ENCODE results near the gene SLCO4A1. TPM values are rescaled to one million over a fixed set of nuclear protein-coding genes. Genes with fewer than 3 reads are reported as not detected.

Gene SLCO4A1
- total RNA-seq, 2 donors from 2014 or later, result 2.9 to 5.0 TPM

DNA sequence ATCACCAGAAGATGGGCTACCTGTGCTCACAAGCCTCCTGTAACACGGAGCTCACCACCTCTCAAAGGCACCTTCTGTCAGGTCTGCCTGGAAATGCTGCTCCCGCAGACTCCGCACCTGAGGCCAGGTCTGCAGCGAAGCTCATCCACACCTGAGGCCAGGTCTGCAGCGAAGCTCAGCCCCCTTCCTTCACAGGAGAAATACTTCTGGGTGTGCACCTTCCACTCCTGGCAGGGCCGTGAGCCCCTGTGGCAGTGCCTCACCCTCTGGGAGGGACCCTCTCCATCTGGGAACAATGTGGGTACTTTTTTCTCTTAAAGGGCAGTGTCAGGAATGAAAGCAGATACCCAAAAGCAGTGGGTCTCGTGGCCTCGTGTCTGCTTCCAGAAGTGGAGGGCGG, 1.4 kb upstream of the SLCO4A1 start:
- Mint-ChIP-seq H3K27ac (no peak overlapping the region), H3K4me3 (no peak overlapping the region), H3K27me3 (ENCODE audit: insufficient read depth) (peaks cover 62% of the 10 kb centered on the region), H3K36me3 (ENCODE audit: low read depth) (no peaks in the 10 kb centered on the region), H3K9me3 (no peaks in the 10 kb centered on the region), H3K4me1 (peaks cover 3% of the 10 kb centered on the region)
- Histone ChIP-seq H3K9ac (ENCODE audit: extremely low read depth, low read length, poor library complexity, severe bottlenecking) (no peak overlapping the region), H3K4me1 (ENCODE audit: control insufficient read depth, insufficient read depth, low read length) (no peaks in the 10 kb centered on the region), H3K4me3 (ENCODE audit: low read length) (no peak overlapping the region), H3K27ac (ENCODE audit: low read depth, low read length) (no peak overlapping the region), H3K9me3 (ENCODE audit: control insufficient read depth, low read length) (no peaks in the 10 kb centered on the region), H3K27me3 (ENCODE audit: control insufficient read depth, insufficient read depth, low read length, poor library complexity, severe bottlenecking) (peaks cover 66% of the 10 kb centered on the region), H3K36me3 (ENCODE audit: control insufficient read depth, insufficient read depth, low read length) (no peaks in the 10 kb centered on the region)
- whole genome bisulfite sequencing, 2 experiments (ENCODE audit: insufficient coverage in 1 of 2, insufficient read length in 1 of 2), result 93 to 94% methylated on average over 9 of the region's 9 CpGs
- TF ChIP-seq, protein P1, sequence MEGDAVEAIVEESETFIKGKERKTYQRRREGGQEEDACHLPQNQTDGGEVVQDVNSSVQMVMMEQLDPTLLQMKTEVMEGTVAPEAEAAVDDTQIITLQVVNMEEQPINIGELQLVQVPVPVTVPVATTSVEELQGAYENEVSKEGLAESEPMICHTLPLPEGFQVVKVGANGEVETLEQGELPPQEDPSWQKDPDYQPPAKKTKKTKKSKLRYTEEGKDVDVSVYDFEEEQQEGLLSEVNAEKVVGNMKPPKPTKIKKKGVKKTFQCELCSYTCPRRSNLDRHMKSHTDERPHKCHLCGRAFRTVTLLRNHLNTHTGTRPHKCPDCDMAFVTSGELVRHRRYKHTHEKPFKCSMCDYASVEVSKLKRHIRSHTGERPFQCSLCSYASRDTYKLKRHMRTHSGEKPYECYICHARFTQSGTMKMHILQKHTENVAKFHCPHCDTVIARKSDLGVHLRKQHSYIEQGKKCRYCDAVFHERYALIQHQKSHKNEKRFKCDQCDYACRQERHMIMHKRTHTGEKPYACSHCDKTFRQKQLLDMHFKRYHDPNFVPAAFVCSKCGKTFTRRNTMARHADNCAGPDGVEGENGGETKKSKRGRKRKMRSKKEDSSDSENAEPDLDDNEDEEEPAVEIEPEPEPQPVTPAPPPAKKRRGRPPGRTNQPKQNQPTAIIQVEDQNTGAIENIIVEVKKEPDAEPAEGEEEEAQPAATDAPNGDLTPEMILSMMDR (conservative IDR thresholded peaks at IDR 0.05), result no peak
- no peak for DNase-seq

DNA sequence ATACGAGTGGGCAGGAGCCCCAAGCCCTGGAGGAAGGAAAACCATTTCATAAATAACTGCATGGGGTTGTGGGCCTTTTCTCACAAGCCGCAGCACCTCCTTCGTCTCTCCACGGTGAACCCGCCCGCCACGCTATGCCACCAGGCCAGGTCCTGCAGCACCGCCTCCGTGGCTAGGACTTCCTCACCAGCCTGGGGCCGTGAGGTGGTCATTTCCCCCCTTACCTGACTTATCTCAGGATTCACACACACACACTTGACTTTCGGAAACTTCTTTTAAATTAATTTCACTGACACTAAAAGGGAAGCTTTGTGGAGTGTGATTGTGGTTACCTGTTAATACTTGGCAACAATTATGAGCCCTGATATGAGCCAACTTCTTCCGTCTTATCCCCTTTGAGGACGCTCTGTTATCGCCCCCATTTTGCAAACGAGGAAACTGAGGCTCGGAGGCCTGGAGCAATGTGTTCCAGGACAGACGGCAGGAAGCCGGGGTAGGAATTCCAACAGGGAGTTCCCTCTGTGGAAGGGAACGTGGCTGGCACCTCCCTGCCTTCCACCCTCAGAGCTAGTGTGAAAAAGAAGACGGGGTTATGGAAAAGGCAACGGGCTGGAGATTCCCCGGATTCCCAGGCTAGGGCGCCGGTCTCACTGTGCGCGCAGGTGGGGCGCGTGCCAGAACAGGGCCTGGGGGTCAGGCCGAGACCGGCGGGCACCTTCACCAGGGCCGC, 817 bp upstream of the SLCO4A1 start:
- no peak overlapping the region for H3K27ac Mint-ChIP-seq
- H3K9me3 ChIP-seq (ENCODE audit: control insufficient read depth, low read length), result no peaks in the 10 kb centered on the region
- TF ChIP-seq, protein P1 (conservative IDR thresholded peaks at IDR 0.05), result no peak
- H3K36me3 Mint-ChIP-seq (ENCODE audit: low read depth), result no peaks in the 10 kb centered on the region
- no peaks in the 10 kb centered on the region for H3K4me1 ChIP-seq (ENCODE audit: control insufficient read depth, insufficient read depth, low read length)
- 48 to 53% methylated on average over 29 to 31 of the region's 32 CpGs for WGBS, 2 experiments (ENCODE audit: insufficient coverage in 1 of 2, insufficient read length in 1 of 2)
- peaks cover 67% of the 10 kb centered on the region for H3K27me3 ChIP-seq (ENCODE audit: control insufficient read depth, insufficient read depth, low read length, poor library complexity, severe bottlenecking)
- no peak for DNase-seq
- H3K4me1 Mint-ChIP-seq, result peaks cover 3% of the 10 kb centered on the region
- H3K27me3 Mint-ChIP-seq (ENCODE audit: insufficient read depth), result peaks cover 60% of the 10 kb centered on the region
- H3K4me3 ChIP-seq (ENCODE audit: low read length), result peak overlapping the region; percentile 74
- no peak overlapping the region for H3K27ac ChIP-seq (ENCODE audit: low read depth, low read length)
- peak overlapping the region; percentile 52 for H3K4me3 Mint-ChIP-seq
- no peaks in the 10 kb centered on the region for H3K36me3 ChIP-seq (ENCODE audit: control insufficient read depth, insufficient read depth, low read length)
- H3K9me3 Mint-ChIP-seq, result no peaks in the 10 kb centered on the region
- H3K9ac ChIP-seq (ENCODE audit: extremely low read depth, low read length, poor library complexity, severe bottlenecking), result no peak overlapping the region

DNA sequence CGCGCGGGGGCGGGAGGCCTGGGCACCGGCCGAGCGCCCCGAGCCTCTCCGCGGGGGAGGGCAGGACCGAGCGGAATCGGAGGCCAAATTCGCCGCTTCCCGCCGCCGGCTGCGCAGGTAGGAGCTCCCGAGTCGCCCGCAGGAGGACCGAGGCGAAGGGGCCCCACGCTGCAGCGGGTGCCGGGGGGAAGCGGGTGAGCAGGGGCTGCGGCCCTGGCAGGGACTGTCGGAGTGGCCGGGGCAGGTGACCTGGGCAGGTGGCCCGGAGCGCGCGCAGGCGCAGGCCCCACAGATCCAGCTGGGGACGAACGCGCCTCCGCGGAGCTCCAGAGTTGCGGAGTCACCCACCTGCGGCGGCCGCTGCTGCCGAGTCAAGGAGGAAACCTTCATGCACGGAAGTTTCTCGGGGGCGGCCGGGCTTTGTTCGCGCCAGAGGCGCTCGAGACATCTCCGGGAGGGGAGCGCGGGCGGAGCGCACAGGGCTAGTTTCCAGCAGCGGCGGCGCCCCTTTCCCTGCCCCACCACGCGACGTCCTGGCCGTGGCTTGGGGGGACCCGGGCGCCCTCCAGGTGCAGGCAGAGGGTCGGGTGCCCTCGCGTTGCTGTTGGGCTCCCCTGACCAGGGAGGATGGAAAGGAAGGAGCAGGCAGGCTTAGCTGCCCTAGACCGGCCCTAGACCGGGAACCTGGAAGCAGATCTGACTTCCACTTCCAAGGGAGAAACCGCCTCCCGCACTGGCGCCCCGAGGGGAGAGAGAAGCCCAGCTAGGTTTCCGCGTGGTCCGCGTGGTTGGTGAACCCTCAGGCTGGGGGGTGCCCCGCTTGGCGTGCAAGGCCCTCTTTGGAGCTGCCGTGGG, 590 bp downstream of the SLCO4A1 start:
- Histone ChIP-seq H3K27ac (ENCODE audit: low read depth, low read length) (no peak overlapping the region), H3K4me3 (ENCODE audit: low read length) (peak overlapping the region; percentile 74), H3K9me3 (ENCODE audit: control insufficient read depth, low read length) (no peaks in the 10 kb centered on the region), H3K9ac (ENCODE audit: extremely low read depth, low read length, poor library complexity, severe bottlenecking) (no peak overlapping the region), H3K27me3 (ENCODE audit: control insufficient read depth, insufficient read depth, low read length, poor library complexity, severe bottlenecking) (peaks cover 67% of the 10 kb centered on the region), H3K36me3 (ENCODE audit: control insufficient read depth, insufficient read depth, low read length) (no peaks in the 10 kb centered on the region), H3K4me1 (ENCODE audit: control insufficient read depth, insufficient read depth, low read length) (no peaks in the 10 kb centered on the region)
- Mint-ChIP-seq H3K4me3 (peak overlapping the region; percentile 52), H3K9me3 (no peaks in the 10 kb centered on the region), H3K27me3 (ENCODE audit: insufficient read depth) (peaks cover 57% of the 10 kb centered on the region), H3K36me3 (ENCODE audit: low read depth) (no peaks in the 10 kb centered on the region), H3K4me1 (peaks cover 3% of the 10 kb centered on the region), H3K27ac (no peak overlapping the region)
- TF ChIP-seq, protein P1 (conservative IDR thresholded peaks at IDR 0.05), result no peak
- DNase-seq, result peak; percentile 79
- WGBS, 2 experiments (ENCODE audit: insufficient coverage in 1 of 2, insufficient read length in 1 of 2), result 3 to 5% methylated on average over 45 to 84 of the region's 84 CpGs
